Esophagus muscularis mucosa (tissue), 2 donors: ENCODE measurements around the gene TPGS1.

Experiments
- POLR2A ChIP-seq: fragments of 450-650 bp; IDR thresholded peaks from one replicate; pipeline ENCODE4 v1.6.1; 2017; ENCODE audit warnings: antibody characterized with exemption, moderate library complexity, mild to moderate bottlenecking, low read depth
- POLR2AphosphoS5 ChIP-seq, 2 donors: sonication (generic); formaldehyde crosslinking; IDR thresholded peaks; one replicate each; pipeline ENCODE4 v1.6.1; 2017; ENCODE audit warnings: antibody characterized with exemption in 2 of 2

GRCh38 chr19:566403-566802 is 59.1 kb downstream of the TPGS1 start:
- peak; percentile 67 to 68 for TF ChIP-seq POLR2AphosphoS5 (IDR thresholded peaks at IDR 0.05)
- TF ChIP-seq POLR2A: no peak
